Testis (tissue), 2 donors: ENCODE measurements around the gene CASP1.

Source experiments
- POLR2A ChIP-seq: fragments of 450-650 bp; IDR thresholded peaks from one replicate; pipeline ENCODE4 v1.6.1; 2017; ENCODE audit warnings: antibody characterized with exemption, mild to moderate bottlenecking, moderate library complexity
- TF ChIP-seq, protein P1 (sequence below), 3 experiments: fragments of 450-650 bp in 2 of 3; fragments of 200-600 bp in 1 of 3; sonication (generic) in 1 of 3; IDR thresholded peaks; one replicate each; pipeline ENCODE4 v1.5.1; 2016 to 2019; ENCODE audit warnings: antibody characterized with exemption in 3 of 3, mild to moderate bottlenecking in 2 of 3, moderate library complexity in 1 of 3

DNA sequence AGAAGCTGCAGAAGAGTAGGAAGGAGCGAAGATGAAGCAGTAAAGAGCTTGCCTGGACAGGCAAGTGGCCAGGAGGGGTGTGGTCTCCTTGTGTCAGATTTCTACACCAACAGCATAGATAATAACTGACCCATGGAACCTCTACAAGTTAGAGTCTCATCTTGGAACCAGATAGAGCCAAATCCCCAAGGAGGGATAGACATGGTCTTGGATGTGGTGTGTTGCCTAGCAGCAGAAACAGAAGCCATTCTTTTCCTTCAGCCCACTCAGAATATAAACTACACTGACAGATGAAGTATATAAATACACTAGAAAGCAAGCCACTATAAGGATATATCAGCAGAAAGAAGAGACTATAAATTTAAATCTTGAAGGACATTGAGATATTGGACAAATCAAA lies 14.5 kb upstream of the CASP1 start:
- TF ChIP-seq, protein P1, sequence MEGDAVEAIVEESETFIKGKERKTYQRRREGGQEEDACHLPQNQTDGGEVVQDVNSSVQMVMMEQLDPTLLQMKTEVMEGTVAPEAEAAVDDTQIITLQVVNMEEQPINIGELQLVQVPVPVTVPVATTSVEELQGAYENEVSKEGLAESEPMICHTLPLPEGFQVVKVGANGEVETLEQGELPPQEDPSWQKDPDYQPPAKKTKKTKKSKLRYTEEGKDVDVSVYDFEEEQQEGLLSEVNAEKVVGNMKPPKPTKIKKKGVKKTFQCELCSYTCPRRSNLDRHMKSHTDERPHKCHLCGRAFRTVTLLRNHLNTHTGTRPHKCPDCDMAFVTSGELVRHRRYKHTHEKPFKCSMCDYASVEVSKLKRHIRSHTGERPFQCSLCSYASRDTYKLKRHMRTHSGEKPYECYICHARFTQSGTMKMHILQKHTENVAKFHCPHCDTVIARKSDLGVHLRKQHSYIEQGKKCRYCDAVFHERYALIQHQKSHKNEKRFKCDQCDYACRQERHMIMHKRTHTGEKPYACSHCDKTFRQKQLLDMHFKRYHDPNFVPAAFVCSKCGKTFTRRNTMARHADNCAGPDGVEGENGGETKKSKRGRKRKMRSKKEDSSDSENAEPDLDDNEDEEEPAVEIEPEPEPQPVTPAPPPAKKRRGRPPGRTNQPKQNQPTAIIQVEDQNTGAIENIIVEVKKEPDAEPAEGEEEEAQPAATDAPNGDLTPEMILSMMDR (IDR thresholded peaks at IDR 0.05): no peak
- no peak for TF ChIP-seq POLR2A
